NCI-H2107 treated with DMSO at 0.1 percent for 48 hours (cell line): ENCODE measurements around the gene COQ10B.
"Not testable (repeated sequence)": the region's sequence is repeated elsewhere in the genome, so short reads cannot be mapped to it uniquely, and the experiment has no call there.

Experiments
- DNase-seq: peaks from one replicate; lab custom pipeline; 2025; ENCODE audit not compliant: unreplicated experiment; lab: John Stamatoyannopoulos, UW

The COQ10B gene

GRCh38 chr2:197450465-197450864 is 2.9 kb upstream of the COQ10B start:
- DNase-seq, result peak; percentile 4

GRCh38 chr2:197450935-197451358 is 2.4 kb upstream of the COQ10B start:
- not testable (repeated sequence) for DNase-seq

GRCh38 chr2:197452754-197453122 is 614 bp upstream of the COQ10B start:
- no peak for DNase-seq

GRCh38 chr2:197453914-197454398 is 604 bp downstream of the COQ10B start:
- no peak for DNase-seq

GRCh38 chr2:197454923-197455322 is 1.6 kb downstream of the COQ10B start:
- DNase-seq, result no peak

GRCh38 chr2:197455428-197455827 is 2.1 kb downstream of the COQ10B start:
- DNase-seq, result no peak

- DNase-seq, result no peak
These were observed 7.3 kb downstream of the COQ10B start for GRCh38 chr2:197460649-197461048.

GRCh38 chr2:197461057-197461456 is 7.7 kb downstream of the COQ10B start:
- DNase-seq, result no peak

- DNase-seq, result no peak
These were observed 10.8 kb downstream of the COQ10B start for GRCh38 chr2:197464175-197464574.

GRCh38 chr2:197472166-197472565 is 18.8 kb downstream of the COQ10B start:
- DNase-seq, result no peak

GRCh38 chr2:197477797-197478196 is 24.4 kb downstream of the COQ10B start:
- DNase-seq, result no peak

GRCh38 chr2:197480165-197481036 is 27.0 kb downstream of the COQ10B start:
- no peak for DNase-seq

GRCh38 chr2:197484248-197484647 is 30.9 kb downstream of the COQ10B start:
- not testable (repeated sequence) for DNase-seq

GRCh38 chr2:197486175-197486574 is 32.8 kb downstream of the COQ10B start:
- no peak for DNase-seq

- DNase-seq, result no peak
These were observed 34.0 kb downstream of the COQ10B start for GRCh38 chr2:197487385-197487784.

- no peak for DNase-seq
These were observed 42.2 kb downstream of the COQ10B start for GRCh38 chr2:197495433-197496134.

- no peak for DNase-seq
These were observed 43.3 kb downstream of the COQ10B start for GRCh38 chr2:197496695-197497094.

- DNase-seq, result no peak
These were observed 44.0 kb downstream of the COQ10B start for GRCh38 chr2:197497326-197497725.

- DNase-seq, result no peak
These were observed 45.0 kb downstream of the COQ10B start for GRCh38 chr2:197498235-197498936.

GRCh38 chr2:197498937-197499593 is 45.7 kb downstream of the COQ10B start:
- DNase-seq, result no peak
